Stimulated activated CD4-positive, alpha-beta T cell treated with anti-CD3 and anti-CD28 coated beads, Interleukin-4, amount 100 ng/mL, for 1 hour (primary cell): Measurements from ENCODE around the gene TWIST2.

Experiments used
- DNase-seq: peaks from one replicate; pipeline ENCODE4 v3.0.0-alpha.2; 2020

Gene TWIST2

GRCh38 chr2:238893349-238894000, 45.6 kb downstream of the TWIST2 start:
- DNase-seq: no peak

DNA sequence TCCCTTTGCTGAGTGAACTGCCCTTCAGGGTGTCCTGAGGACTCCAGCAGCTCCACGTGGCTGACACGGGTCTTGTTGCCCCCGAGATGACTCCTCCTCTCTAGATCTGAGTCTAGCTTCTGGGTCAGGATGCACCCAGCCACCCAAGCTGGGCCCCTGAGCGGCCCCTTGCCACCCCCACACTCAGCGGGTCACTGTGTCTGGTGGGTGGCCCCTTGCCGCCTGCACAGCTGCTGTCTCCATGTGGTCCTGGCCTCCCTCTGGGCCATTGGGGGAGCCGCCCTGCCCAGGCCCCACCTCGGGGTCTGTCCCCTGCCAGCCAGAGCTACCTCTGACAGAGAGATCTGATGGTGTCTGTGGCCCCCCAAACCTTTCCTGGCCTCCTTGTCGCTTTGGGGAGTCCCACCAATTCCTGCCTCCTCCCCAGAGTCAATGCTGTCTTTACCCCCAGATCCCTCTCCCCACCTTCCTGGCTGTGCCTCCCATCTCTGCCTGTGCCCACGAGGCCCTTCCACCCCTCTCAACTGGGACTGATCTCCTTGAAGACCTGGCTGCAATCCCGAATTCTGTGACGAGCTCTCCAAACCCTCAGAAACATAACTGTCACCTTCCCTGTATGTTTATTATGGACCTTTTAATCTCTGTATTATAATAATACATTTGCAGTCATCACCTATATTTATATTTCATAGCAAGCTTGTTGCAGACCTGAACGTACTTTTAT, 46.5 kb downstream of the TWIST2 start:
- no peak for DNase-seq

- no peak for DNase-seq
Observed at GRCh38 chr2:238894950-238895298, 47.0 kb downstream of the TWIST2 start.

- no peak for DNase-seq
Observed at GRCh38 chr2:238895361-238895882, 47.5 kb downstream of the TWIST2 start.

DNA sequence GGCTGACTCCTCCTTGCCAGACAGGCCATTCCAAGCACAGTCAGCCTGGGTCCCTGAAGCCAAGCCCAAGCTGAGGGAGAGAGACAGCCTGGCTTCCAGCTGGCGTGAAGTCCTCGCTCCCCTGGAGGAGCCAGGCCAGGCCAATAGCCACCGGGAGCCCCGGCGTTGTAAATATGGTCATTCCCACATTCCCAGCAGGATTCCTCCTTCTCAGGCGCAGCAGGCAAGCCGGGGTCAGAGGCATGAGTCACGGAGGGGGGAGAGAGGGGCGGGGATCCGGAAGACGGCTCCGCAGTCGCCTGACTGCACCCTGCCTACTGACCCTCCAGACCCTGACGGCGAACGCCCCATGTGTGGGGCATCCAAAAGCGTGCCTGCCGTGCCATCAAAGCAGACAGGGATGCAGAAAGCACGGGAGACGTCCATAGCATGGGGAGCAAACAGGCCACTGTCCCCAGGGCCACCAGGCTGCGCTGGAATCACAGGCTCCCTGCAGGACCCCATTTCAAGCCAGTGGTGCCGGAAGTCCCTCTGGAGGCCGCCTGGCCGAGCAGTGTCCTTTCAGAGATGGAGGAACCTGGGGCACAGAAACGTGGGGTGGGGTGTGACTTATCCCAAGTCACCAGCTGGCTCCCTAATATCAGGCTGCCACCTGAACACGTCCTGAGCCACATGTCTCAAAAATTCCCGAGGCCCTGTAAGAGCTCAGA, 48.2 kb downstream of the TWIST2 start:
- no peak for DNase-seq

DNA sequence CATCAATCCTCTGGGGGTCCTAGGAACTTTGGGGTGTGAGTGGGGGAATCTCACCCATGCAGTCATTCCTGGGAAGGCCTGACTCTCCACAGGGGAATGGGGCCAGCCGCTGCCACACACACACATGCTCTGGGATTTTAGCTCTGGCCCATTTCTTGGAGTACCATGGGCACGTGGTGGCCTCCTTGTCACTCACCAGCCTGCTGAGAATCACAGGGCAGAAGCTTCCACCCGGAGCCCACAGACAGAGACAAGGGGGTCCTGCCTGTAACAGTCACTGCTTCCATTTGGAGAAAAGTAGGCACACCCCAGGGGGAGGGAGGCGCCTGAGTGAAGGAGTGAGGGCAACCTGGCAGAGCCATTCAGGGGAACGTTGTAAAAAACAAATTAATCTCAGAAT, 48.8 kb downstream of the TWIST2 start:
- DNase-seq: no peak

GRCh38 chr2:238897122-238897880, 49.4 kb downstream of the TWIST2 start:
- no peak for DNase-seq

DNA sequence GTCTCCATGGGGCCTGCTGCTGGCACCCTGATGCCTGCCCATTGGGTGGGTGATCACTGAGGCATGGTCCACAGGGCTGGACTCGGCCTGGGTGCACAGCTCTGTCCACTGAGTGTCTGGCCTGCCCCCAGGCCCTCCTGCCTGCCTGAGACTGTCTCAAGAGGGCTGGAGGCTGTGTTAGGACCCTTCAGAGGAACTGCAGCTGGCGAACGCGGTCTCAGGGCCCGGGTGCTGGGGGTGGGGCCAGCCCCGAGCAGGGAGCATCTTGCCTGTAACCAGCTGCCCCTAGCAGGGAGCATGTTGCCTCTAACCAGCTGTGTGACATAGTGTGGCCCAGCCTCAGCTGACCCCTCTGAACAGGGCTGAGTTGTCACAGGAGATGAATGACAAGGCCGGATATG, 50.0 kb downstream of the TWIST2 start:
- no peak for DNase-seq

DNA sequence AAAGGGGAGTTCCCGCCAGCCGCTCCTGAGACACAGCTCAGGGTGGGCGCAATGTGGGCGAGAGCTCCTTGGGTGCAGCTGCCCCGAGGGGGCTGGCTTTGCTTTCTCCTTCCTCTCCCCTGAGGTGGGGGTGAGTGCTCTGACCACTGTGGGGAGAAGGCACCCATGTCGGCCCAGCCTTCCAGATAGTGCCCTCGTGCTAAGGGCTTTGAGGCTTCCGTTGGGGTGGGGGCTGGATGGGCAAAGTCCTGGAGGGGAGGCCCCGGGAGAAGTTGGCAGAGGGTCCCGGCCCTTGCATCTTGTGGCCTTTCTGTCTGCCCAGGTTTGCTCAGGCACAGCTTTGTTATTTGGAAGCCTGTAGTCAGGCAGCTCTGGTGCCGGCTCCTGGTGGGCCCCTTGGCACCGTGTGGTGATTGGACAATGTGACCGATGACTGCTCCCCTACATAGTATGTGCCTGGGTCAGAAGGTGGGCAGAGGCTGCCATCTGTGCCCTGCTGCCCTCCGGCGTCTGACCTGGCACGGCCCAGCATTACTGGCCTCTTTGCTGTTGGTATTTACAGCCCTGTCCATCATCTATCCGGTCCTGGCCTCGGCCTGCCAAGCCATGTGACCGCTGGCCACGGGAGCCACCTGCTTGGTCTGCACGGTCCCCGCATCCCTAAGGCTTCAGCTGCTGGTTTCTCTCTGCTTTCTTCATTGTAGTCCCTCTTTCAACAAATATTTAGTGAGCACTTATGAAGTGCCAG, 50.8 kb downstream of the TWIST2 start:
- no peak for DNase-seq

GRCh38 chr2:238899386-238899785, 51.5 kb downstream of the TWIST2 start:
- DNase-seq: no peak

- no peak for DNase-seq
Observed at GRCh38 chr2:238900511-238900910, 52.6 kb downstream of the TWIST2 start.

DNA sequence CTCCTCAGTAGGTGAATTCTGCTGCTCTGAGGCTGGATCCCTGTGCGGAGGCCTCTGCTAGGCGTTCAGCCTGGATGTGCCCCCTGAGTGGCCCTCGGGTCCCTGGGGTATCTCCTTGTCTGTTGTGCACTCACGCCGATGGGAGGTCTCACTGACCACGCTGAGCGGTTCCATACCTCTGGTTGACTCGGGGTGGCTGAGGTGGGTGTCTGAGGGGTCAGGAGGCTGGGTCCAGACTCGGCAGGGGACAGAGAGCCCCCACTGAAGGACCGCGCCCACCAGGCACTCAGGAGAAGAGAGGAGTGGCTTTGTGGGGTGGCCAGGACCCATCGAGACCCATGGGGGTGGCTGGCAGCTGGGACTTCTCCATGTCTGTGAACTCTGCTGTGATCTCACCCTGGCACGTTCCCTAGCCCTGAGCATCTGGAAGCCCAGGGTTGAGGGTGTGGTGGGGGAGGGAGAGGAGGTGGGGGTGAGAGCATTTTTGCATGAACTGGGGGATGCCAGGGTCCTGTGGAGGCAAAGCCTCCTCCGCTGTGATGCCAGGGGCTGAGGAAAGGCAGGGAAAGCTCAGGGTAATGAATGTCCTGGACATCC, 53.7 kb downstream of the TWIST2 start:
- no peak for DNase-seq

DNA sequence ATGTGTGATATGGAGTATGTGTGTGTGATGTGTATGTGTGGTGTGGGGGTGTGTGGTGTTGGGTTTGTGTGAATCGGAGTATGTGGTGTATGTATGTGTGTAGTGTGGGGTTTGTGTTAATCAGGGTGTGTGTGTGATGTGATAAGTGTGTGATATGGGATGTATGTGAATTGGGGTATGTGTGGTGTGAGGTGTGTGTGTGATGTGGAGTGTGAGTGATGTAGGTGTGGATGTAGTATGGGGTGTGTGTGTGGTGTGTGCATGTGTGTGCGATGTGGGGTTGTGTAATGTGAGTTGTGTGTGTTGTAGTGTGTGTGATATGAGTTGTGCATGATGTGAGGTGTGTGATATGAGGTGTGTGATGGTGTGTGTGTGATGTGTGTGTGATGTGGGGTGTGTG, 54.4 kb downstream of the TWIST2 start:
- no peak for DNase-seq

DNA sequence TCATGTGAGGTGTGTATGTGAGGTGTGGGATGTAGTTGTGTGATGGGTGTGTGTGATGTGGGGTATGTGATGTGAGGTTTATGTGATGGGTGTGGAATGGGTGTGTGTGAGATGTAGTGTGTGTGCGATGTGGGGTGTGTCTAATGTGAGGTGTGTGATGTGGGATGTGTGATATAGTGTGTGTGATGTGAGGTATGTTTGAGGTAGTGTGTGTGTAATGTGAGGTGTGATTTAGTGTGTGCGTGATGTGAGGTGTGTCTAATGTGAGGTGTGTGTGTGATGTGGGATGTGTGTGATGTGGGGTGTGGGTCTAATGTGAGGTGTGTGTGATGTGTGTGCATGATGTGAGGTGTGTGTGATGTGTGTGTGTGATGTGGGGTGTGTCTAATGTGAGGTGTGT, 55.3 kb downstream of the TWIST2 start:
- no peak for DNase-seq

GRCh38 chr2:238904177-238904576, 56.3 kb downstream of the TWIST2 start:
- no peak for DNase-seq

DNA sequence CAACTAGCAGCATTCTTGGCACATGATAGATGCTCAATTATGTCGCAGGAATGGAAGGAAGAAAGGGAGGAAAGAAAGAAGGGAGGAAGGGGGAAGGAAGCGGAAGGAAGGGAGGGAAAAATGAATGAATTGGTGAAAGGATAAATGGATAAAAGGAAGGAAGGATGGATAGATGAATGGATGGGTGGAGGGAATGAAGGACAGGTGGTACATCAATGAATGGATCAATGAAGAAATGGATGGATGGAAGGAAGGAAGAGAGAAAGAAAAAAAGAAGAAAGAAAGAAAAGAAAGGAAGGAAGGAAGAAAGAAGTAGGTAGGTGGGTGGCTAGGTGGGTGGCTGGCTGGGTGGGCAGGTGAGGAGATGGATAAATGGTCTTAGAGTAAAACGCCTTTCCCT, 56.8 kb downstream of the TWIST2 start:
- no peak for DNase-seq

DNA sequence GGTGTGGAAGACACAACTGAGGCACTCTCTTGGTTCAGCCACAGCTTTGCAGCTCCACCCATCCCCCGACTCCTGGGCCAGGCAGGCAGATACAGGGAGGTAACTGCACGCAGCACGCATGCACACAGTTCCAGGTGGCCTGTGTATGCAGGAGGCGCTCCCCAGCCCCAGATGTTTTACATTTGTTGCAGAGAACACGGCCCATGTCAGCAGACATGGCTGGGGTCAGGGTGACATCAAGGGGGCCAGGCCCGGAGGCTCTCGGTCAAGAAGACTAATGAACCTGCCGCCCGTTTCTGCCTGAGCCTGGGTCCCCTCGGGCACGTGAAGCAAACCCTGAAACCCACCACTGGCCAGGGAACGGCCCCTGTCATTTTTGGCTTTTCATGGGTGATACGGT, 57.3 kb downstream of the TWIST2 start:
- no peak for DNase-seq

- DNase-seq: no peak
Observed at GRCh38 chr2:238905644-238906043, 57.8 kb downstream of the TWIST2 start.

- no peak for DNase-seq
Observed at GRCh38 chr2:238906254-238906935, 58.5 kb downstream of the TWIST2 start.

- no peak for DNase-seq
Observed at GRCh38 chr2:238906936-238907716, 59.2 kb downstream of the TWIST2 start.

DNA sequence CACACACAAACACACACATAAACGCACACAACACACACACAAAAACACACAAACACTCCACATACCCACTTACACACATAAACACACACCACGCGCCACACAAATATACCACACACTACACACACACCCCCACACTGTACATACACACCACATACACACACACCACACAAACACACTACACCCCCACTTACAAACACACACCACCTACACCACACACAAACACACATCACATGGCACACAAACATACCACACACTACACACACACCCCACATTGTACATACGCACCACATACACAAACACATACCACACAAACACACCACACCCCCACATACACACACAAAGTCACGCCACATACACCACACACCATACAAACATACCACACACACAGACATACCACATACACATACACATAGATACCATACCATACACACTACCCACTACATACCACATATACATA, 59.9 kb downstream of the TWIST2 start:
- DNase-seq: no peak
